Esophagus (tissue), 2 donors: Measurements from ENCODE around the gene CHD6. TPM values are rescaled to one million over a fixed set of nuclear protein-coding genes. Genes with fewer than 3 reads are reported as not detected.

Experiments used
- H3K27ac ChIP-seq, 2 donors: one replicate each; pipeline ENCODE4 v1.5.1; 2013; ENCODE audit warnings: low read depth in 2 of 2, mild to moderate bottlenecking in 2 of 2, inconsistent platforms in 1 of 2, low read length in 1 of 2, moderate library complexity in 1 of 2
- H3K27me3 ChIP-seq, 2 donors: one replicate each; pipeline ENCODE4 v1.6.1; 2013; ENCODE audit warnings: low read length in 2 of 2, control low read depth in 1 of 2, mild to moderate bottlenecking in 1 of 2; ENCODE audit not compliant: insufficient read depth in 2 of 2, control insufficient read depth in 1 of 2
- H3K36me3 ChIP-seq, 2 donors: one replicate each; pipeline ENCODE4 v1.6.1; 2013; ENCODE audit warnings: low read length in 1 of 2; ENCODE audit not compliant: control insufficient read depth in 2 of 2, insufficient read depth in 2 of 2
- H3K4me1 ChIP-seq, 2 donors: one replicate each; pipeline ENCODE4 v1.6.1; 2013; ENCODE audit warnings: low read length in 1 of 2; ENCODE audit not compliant: control insufficient read depth in 2 of 2, insufficient read depth in 2 of 2
- H3K4me3 ChIP-seq, 2 donors: one replicate each; pipeline ENCODE4 v1.5.1; 2013; ENCODE audit warnings: low read length in 2 of 2, mild to moderate bottlenecking in 2 of 2, low read depth in 1 of 2, moderate library complexity in 1 of 2
- H3K9me3 ChIP-seq, 2 donors: one replicate each; pipeline ENCODE4 v1.6.1; 2013; ENCODE audit warnings: mild to moderate bottlenecking in 2 of 2, low read depth in 1 of 2, low read length in 1 of 2, moderate library complexity in 1 of 2; ENCODE audit not compliant: control insufficient read depth in 2 of 2, insufficient read depth in 1 of 2
- whole genome bisulfite sequencing, 2 donors: extraction: QIAGEN DNeasy Blood & Tissue Kit; methylation state at CpG; one replicate each; pipeline ENCODE4 v1.1.7; 2013; 5-methylcytosine and 5-hydroxymethylcytosine counted together
- polyA plus RNA-seq, 2 donors: library from polyadenylated mRNA; stranded (reverse); fragments of 200-250 nt; gene quantifications; one replicate each; pipeline ENCODE4 v1.2.3, GENCODE V29; 2013
- donor health status: healthy with polysubstance abuse.
- donor health status: Bipolar disorder and iron deficiency.

Gene CHD6
- polyA plus RNA-seq, 2 donors, result 4.4 to 9.2 TPM

DNA sequence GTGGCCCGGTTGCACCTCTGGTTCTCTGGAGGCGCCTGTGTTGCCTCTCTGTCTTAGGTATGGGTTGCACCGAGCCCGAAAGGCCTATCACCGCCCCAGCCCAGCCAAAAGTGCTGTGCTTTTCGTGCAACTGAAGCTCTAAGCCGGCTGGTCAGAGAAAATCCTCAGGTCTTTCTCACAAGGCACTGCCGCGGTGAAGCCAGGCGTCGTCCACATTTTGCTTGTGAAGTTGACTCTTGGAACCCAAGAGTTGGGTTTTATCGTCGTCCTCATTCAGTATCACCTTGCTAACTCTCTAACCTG, 250.8 kb downstream of the CHD6 start:
- H3K27me3 ChIP-seq, result peaks cover 0 to 18% of the 10 kb centered on the region in 2 donors
- WGBS, 2 donors, result 65 to 79% methylated on average over 13 of the region's 13 CpGs

DNA sequence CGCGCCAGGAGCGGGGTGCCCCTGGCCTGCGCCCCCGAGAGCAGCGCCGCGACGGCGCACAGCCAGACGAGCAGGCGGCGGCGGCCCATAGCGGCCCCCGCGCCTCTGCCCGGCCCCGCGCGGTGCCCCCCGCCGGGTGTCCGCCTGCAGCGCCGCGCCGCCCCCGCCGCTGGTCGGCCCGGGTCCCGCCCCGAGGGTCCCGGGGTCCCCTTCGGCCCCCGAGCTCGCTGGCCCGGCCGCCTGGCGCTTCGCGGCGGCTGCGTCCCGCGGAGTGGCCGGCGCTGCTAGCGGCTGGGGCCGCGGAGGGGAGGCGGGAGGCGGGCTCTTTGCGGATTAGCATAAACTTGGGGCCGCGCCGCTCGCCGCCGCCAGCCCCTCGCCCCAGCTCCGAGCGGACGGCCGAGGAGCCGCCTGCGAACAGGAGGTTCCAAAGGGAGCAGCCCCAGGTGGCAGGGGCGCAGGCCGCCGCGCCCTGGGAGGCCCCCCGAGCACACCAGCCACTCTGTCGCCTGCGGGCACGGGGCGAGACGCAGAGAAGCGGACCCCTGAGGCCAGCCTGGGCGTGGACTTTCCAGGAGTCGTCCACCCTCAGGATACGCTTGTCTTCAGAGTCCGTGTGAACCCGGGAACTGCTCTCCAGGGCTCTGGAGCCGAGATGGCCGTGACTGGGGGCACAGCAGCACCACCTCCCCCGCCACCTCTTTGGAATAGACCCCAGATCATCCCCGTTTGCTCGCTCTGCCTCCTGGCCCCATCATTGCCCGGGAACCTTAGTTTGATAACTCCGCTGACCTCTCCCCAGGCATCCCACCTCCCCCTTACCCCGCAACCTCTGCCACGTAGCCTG, 251.4 kb downstream of the CHD6 start, which contains the start of gene EMILIN3:
Gene EMILIN3, minus strand, starts transcription at position 273 of the 847 bp plus-strand sequence. Its CDS starts 184 bp downstream, at position 89.
- H3K27me3 ChIP-seq, result peaks cover 0 to 18% of the 10 kb centered on the region in 2 donors
- peak within 1 kb of the TSS; percentile 19 to 50 for H3K4me3 ChIP-seq
- no peak within 1 kb of the TSS for H3K27ac ChIP-seq
- peaks cover 0 to 4% of the 10 kb centered on the region in 2 donors for H3K9me3 ChIP-seq
- peaks cover 3 to 7% of the 10 kb centered on the region in 2 donors for H3K4me1 ChIP-seq
- H3K36me3 ChIP-seq, result no peaks in the 10 kb centered on the region
- 8 to 11% methylated on average over 64 to 93 of the region's 93 CpGs for WGBS, 2 donors

More for the DNA sequence above, 250.8 kb downstream of the CHD6 start:
- H3K9me3 ChIP-seq, result peaks cover 0 to 4% of the 10 kb centered on the region in 2 donors
- H3K36me3 ChIP-seq, result no peaks in the 10 kb centered on the region
- H3K4me3 ChIP-seq, result no peak overlapping the region
- H3K27ac ChIP-seq, result no peak overlapping the region
- H3K4me1 ChIP-seq, result peaks cover 3 to 7% of the 10 kb centered on the region in 2 donors

DNA sequence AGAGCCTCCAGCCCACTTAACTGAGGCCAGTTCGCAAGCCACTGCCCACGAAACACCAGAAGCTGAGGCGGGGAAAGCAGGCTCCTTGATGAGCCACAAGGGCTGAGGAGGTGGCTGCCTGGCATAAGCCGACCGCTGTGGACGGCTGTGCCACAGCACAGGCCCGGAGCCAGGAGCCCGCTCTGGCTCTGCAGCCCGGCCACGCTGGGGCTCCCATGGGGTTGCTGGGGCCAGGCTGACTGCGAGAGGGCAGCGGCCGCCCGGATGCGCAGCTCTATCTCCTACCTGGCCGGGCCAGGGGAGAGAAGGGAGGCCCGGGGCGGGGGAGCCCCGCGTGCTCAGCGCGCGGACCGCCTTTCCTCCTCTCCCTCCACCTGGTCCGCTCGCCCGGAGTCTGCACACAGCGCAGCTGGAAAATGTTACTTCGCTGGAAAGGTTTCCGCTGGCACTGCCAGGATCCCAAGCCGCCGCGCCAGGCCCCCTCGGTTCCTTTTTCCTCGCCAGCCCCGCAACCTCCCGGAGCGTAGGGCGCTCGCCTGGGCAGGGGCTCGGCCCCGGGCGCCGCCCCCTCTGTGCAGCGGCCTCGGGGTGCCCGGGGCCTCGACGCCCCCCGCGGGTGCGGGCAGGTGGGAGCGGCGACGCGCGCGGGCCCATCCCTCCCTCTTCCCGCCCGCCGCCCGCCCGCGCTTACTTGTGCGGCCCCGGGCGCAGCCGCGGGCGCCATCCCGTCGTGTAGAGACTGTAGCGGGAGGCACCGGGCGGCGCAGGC, 252.2 kb downstream of the CHD6 start:
- Histone ChIP-seq H3K9me3 (peaks cover 0 to 2% of the 10 kb centered on the region in 2 donors), H3K27ac (no peak overlapping the region), H3K27me3 (peaks cover 0 to 18% of the 10 kb centered on the region in 2 donors), H3K4me3 (peak overlapping the region; percentile 19 to 50), H3K4me1 (peaks cover 3 to 7% of the 10 kb centered on the region in 2 donors), H3K36me3 (no peaks in the 10 kb centered on the region)
- 4 to 8% methylated on average over 38 to 76 of the region's 76 CpGs for WGBS, 2 donors

DNA sequence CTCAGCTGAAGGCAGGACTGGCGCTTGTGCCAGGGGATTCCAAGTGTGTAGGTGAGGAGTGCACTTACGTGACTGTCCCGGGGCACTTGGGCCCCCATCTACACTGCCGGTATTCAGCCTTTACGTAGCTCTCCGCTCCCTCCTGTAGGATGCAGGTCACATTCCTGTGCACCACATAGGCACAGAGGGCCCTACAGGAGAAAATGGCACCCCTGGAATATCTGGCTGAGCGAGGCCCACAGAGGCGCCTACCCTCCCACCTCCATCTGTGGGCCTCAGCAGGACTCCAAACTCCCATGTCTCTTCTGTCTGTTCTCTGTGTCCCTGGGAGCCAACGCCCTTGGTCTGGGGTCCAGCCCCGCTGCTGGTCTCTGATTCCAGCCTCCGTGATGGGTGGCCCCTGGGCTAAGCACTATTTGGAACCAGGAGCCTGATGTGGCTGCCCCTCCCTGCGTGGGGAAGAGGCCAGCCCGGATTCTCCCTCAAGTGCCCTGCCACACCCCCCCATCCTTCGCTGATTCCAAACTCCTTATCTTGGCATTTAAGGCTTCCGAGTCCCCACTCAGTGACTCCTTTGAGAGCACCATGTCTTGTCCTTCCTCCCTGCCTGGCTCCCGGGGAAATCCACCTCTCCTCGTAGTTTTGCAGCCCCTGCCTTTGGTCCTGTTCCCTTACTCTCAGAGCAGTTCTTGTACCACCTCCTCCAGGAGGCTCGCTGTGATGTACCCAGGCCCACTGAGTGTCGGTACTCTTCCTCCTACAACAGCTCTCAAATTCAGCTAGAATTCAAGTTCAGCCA, 253.0 kb downstream of the CHD6 start:
- peaks cover 0 to under 1% of the 10 kb centered on the region in 2 donors for H3K36me3 ChIP-seq
- no peak overlapping the region for H3K4me3 ChIP-seq
- peaks cover 3 to 7% of the 10 kb centered on the region in 2 donors for H3K4me1 ChIP-seq
- H3K9me3 ChIP-seq, result peaks cover 0 to 2% of the 10 kb centered on the region in 2 donors
- 85 to 90% methylated on average over 19 of the region's 19 CpGs for WGBS, 2 donors
- H3K27me3 ChIP-seq, result peaks cover 0 to 18% of the 10 kb centered on the region in 2 donors
- H3K27ac ChIP-seq, result no peak overlapping the region

DNA sequence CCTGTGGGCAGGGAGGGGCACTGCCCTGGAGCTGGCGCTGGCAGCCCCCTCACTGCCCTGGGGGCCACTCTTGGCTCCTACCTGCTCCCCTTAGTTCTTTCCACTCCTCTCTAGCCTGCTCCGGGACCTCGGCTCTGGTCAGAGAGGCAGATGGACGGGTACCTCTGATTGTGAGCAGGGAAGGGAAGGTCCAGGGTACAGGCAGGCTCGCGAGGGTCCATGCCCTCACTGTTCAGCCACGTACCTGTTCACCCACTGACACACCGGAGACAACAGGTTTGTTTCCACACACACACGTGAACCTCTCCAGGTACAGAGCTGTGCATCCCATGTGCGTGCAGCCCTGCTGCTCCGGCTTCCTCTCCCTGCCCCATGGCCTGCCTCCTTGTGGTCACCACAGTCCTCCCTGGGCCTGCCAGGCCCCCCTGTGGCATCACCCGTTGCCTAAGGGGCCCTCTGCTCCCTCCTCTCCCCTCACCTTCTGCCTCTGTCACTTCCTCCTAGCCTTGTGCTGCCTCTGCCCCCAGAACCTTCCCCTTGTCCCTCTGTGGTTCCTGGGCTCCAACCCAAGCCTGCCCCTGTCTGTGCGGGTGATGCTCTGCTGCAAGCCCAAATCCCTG, 253.8 kb downstream of the CHD6 start:
- peaks cover 0 to 2% of the 10 kb centered on the region in 2 donors for H3K9me3 ChIP-seq
- H3K27ac ChIP-seq, result no peak overlapping the region
- H3K27me3 ChIP-seq, result peaks cover 0 to 18% of the 10 kb centered on the region in 2 donors
- peaks cover 0 to 6% of the 10 kb centered on the region in 2 donors for H3K36me3 ChIP-seq
- H3K4me1 ChIP-seq, result peaks cover 3 to 7% of the 10 kb centered on the region in 2 donors
- no peak overlapping the region for H3K4me3 ChIP-seq
- 84 to 87% methylated on average over 12 to 13 of the region's 13 CpGs for WGBS, 2 donors

DNA sequence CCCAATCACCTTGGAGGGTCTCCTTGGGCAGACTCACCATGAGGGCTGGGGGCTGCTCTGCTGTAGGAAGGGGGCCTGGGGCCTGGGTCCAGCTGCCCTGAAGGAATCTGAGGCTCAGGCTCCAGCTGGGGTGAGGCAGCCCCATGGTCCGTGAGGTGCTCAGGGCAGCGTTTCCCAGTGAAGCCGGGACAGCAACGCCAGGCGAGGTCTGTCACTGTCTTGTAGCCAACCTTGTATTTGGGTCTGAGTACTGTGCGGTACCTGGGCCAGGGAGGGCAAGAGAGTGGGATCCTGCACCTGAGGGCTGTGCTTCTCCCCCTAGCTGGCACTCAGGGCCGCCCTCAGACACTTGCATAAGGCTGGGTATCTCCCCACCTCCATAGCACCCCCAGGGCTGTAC, 254.6 kb downstream of the CHD6 start:
- WGBS, 2 donors, result 90% methylated on average over 7 of the region's 7 CpGs
- no peak overlapping the region for H3K4me3 ChIP-seq
- H3K4me1 ChIP-seq, result peaks cover 3 to 7% of the 10 kb centered on the region in 2 donors
- peaks cover 0 to 18% of the 10 kb centered on the region in 2 donors for H3K27me3 ChIP-seq
- no peak overlapping the region for H3K27ac ChIP-seq
- peaks cover 0 to 2% of the 10 kb centered on the region in 2 donors for H3K9me3 ChIP-seq
- H3K36me3 ChIP-seq, result peaks cover 0 to 8% of the 10 kb centered on the region in 2 donors

DNA sequence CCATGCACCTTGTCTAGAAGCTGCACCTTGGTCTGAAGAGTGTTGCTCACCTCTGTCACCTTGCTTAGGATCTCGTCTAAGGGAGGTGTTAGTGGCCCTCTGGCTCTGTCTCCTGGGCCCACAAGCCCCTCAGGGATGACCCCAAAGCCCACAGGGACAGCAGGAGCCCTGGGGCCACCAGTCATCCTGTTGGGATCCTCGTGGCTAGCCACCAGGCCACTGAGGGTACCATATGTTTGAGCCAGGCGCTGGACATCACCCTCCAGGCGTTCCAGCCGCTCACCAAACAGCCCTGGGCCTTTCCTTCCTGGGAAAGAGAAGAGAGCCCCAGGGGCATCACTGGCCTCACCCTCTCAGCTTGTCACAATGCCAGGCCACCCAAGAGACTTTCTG, 255.4 kb downstream of the CHD6 start:
- H3K27me3 ChIP-seq, result peaks cover 0 to 18% of the 10 kb centered on the region in 2 donors
- H3K4me3 ChIP-seq, result no peak overlapping the region
- peaks cover 0 to 16% of the 10 kb centered on the region in 2 donors for H3K36me3 ChIP-seq
- H3K27ac ChIP-seq, result no peak overlapping the region
- peaks cover 3 to 7% of the 10 kb centered on the region in 2 donors for H3K4me1 ChIP-seq
- 73 to 79% methylated on average over 5 of the region's 5 CpGs for WGBS, 2 donors
- peaks cover 0 to 2% of the 10 kb centered on the region in 2 donors for H3K9me3 ChIP-seq

DNA sequence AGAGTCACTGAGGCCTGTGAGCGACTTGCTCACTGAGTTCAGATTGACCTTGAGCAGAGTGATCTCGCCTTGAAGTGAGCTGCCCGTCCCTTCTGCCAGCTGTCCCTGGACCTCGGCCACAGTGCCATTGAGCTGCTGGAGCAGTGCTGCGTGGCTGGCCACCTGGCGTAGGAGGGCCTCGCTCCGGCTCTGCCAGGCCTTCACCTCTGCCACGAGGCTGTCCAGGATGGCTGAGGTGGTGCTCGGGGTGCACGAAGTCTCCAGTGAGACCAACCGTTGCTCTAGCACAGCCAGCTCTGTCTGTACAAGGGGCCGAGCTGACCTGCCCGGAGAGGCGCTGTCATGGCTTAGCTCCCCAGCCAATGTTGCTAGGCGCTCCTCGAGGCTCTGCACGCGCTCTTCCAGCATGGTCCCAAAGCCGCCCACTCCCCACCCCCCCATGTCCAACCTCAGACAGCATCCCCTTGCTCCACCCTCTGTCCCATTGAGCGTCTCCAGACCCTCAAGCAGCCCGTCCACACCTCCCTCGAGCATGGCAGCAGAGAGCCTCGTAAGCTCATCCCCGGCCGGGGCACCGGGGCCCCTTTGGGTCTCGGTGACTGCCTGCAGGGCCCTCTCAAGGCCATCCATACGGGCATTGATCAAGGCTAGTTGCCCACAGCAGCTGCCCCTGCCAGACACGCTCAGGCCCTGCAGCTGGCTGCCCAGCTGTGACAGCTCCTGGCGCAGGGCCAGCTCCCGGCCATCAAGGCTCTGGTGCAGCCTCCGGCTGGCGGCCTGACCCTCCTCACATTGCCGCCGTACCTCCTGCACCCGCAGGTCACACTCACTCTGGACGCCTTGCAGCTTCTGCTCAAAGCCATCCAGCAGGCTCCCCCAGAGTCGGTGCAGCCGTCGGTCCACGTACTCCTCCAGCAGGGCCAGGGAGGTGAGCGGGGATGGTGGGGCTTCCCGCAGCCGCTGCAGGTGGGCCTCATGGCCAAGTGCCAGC, 256.1 kb downstream of the CHD6 start:
- Histone ChIP-seq H3K9me3 (peaks cover 0 to 2% of the 10 kb centered on the region in 2 donors), H3K27me3 (peaks cover 0 to 12% of the 10 kb centered on the region in 2 donors), H3K36me3 (peaks cover 0 to 22% of the 10 kb centered on the region in 2 donors), H3K4me1 (peaks cover 3 to 7% of the 10 kb centered on the region in 2 donors), H3K4me3 (no peak overlapping the region), H3K27ac (no peak overlapping the region)
- WGBS, 2 donors, result 74 to 83% methylated on average over 45 of the region's 45 CpGs
